ENCODE results near the gene GABRB2. TPM values are rescaled to one million over a fixed set of nuclear protein-coding genes. Genes with fewer than 3 reads are reported as not detected.

The GABRB2 gene
- total RNA-seq, 1 experiment from 2014 or later, result not detected

Other genes starting within 250 kb of the GABRB2 start
- not detected in 2 replicates for gene GABRA6, start 139.0 kb upstream of the GABRB2 start, total RNA-seq (2014; rRNA removed; shearing (Covaris generic))

Data from SK-MEL-5 (cell line).